NCI-H2107 treated with DMSO at 0.1 percent for 48 hours (cell line): ENCODE measurements around the gene PRDM7.
"Not testable (repeated sequence)": the region's sequence is repeated elsewhere in the genome, so short reads cannot be mapped to it uniquely, and the experiment has no call there.

ENCODE experiments used
- DNase-seq: peaks from one replicate; lab custom pipeline; 2025; ENCODE audit not compliant: unreplicated experiment; lab: John Stamatoyannopoulos, UW

PRDM7 gene

GRCh38 chr16:90077757-90078578 is 837 bp upstream of the PRDM7 start:
- peak; percentile 33 for DNase-seq

GRCh38 chr16:90072442-90073105 is 4.6 kb downstream of the PRDM7 start:
- no peak for DNase-seq

- no peak for DNase-seq
These were observed 6.7 kb downstream of the PRDM7 start for GRCh38 chr16:90070440-90070839.

GRCh38 chr16:90061437-90061836 is 15.7 kb downstream of the PRDM7 start:
- no peak for DNase-seq

- DNase-seq = no peak
These were observed 19.4 kb downstream of the PRDM7 start for GRCh38 chr16:90057738-90058173.

- not testable (repeated sequence) for DNase-seq
These were observed 20.6 kb downstream of the PRDM7 start for GRCh38 chr16:90056521-90056920.

- no peak for DNase-seq
These were observed 21.8 kb downstream of the PRDM7 start for GRCh38 chr16:90055371-90055770.

- DNase-seq = no peak
These were observed 22.6 kb downstream of the PRDM7 start for GRCh38 chr16:90054554-90054953.

- DNase-seq = no peak
These were observed 23.1 kb downstream of the PRDM7 start for GRCh38 chr16:90053902-90054500.

GRCh38 chr16:90050969-90051368 is 26.2 kb downstream of the PRDM7 start:
- no peak for DNase-seq

GRCh38 chr16:90048737-90049330 is 28.3 kb downstream of the PRDM7 start:
- no peak for DNase-seq

- DNase-seq = no peak
These were observed 28.8 kb downstream of the PRDM7 start for GRCh38 chr16:90048347-90048722.

- no peak for DNase-seq
These were observed 29.3 kb downstream of the PRDM7 start for GRCh38 chr16:90047714-90048346.

- no peak for DNase-seq
These were observed 30.0 kb downstream of the PRDM7 start for GRCh38 chr16:90046971-90047713.

GRCh38 chr16:90046122-90046970 is 30.8 kb downstream of the PRDM7 start:
- no peak for DNase-seq

- no peak for DNase-seq
These were observed 33.0 kb downstream of the PRDM7 start for GRCh38 chr16:90044111-90044551.

GRCh38 chr16:90043526-90043925 is 33.6 kb downstream of the PRDM7 start:
- DNase-seq = no peak

- DNase-seq = no peak
These were observed 34.1 kb downstream of the PRDM7 start for GRCh38 chr16:90042946-90043514.

- DNase-seq = no peak
These were observed 35.1 kb downstream of the PRDM7 start for GRCh38 chr16:90041896-90042473.
